Activated T-cell treated with anti-CD3 and anti-CD28 coated beads for 48 hours (primary cell): ENCODE results near the gene PPP1R16B.

Source experiments
- DNase-seq: peaks from one replicate; pipeline ENCODE4 v3.0.0-alpha.2; 2020; ENCODE audit warnings: low read depth

PPP1R16B gene

GRCh38 chr20:38805502-38805957, at the start of gene PPP1R16B:
Gene PPP1R16B, plus strand, starts transcription at chr20:38805697. Its CDS starts 30,229 bp downstream, at chr20:38835926.
- DNase-seq: peak; percentile 83

- DNase-seq: no peak
These were observed 48.2 kb upstream of the PPP1R16B start for GRCh38 chr20:38757145-38757775.

GRCh38 chr20:38759106-38759505, 46.4 kb upstream of the PPP1R16B start:
- no peak for DNase-seq

GRCh38 chr20:38760978-38761377, 44.5 kb upstream of the PPP1R16B start:
- no peak for DNase-seq

- DNase-seq: no peak
These were observed 43.3 kb upstream of the PPP1R16B start for GRCh38 chr20:38762174-38762573.

- DNase-seq: no peak
These were observed 41.9 kb upstream of the PPP1R16B start for GRCh38 chr20:38763616-38764015.

- DNase-seq: peak; percentile 48
These were observed 40.8 kb upstream of the PPP1R16B start for GRCh38 chr20:38764567-38765318.

- DNase-seq: no peak
These were observed 39.4 kb upstream of the PPP1R16B start for GRCh38 chr20:38766071-38766470.

- no peak for DNase-seq
These were observed 35.9 kb upstream of the PPP1R16B start for GRCh38 chr20:38769376-38770295.

- no peak for DNase-seq
These were observed 35.0 kb upstream of the PPP1R16B start for GRCh38 chr20:38770546-38770945.

- DNase-seq: no peak
These were observed 34.5 kb upstream of the PPP1R16B start for GRCh38 chr20:38770970-38771369.

- no peak for DNase-seq
These were observed 33.9 kb upstream of the PPP1R16B start for GRCh38 chr20:38771621-38772020.

- no peak for DNase-seq
These were observed 31.3 kb upstream of the PPP1R16B start for GRCh38 chr20:38774167-38774566.

GRCh38 chr20:38776363-38776762, 29.1 kb upstream of the PPP1R16B start:
- no peak for DNase-seq

- no peak for DNase-seq
These were observed 26.0 kb upstream of the PPP1R16B start for GRCh38 chr20:38779247-38780097.

- DNase-seq: no peak
These were observed 23.2 kb upstream of the PPP1R16B start for GRCh38 chr20:38782275-38782674.

- DNase-seq: no peak
These were observed 17.6 kb upstream of the PPP1R16B start for GRCh38 chr20:38787870-38788269.

GRCh38 chr20:38789503-38790199, 15.8 kb upstream of the PPP1R16B start:
- DNase-seq: no peak

GRCh38 chr20:38790200-38791053, 15.1 kb upstream of the PPP1R16B start:
- DNase-seq: peak; percentile 15

GRCh38 chr20:38791291-38791690, 14.2 kb upstream of the PPP1R16B start:
- DNase-seq: no peak
